Suprapubic skin (tissue), 4 donors: ENCODE measurements around the gene FKBP7. TPM values are rescaled to one million over a fixed set of nuclear protein-coding genes. Genes with fewer than 3 reads are reported as not detected.
A peak's percentile ranks its signal among the peaks of the same experiment; 100 is the strongest.
"Not testable (repeated sequence)": the region's sequence is repeated elsewhere in the genome, so short reads cannot be mapped to it uniquely, and the experiment has no call there.

Experiments used
- DNase-seq, 2 donors: peaks; one replicate each; pipeline ENCODE4 v3.0.0-alpha.2; 2019; ENCODE audit warnings: low spot score in 2 of 2
- H3K27ac ChIP-seq: fragments of 200-600 bp; sonication (generic); one replicate; pipeline ENCODE4 v1.5.1; 2019
- H3K27me3 ChIP-seq: fragments of 200-600 bp; sonication (generic); one replicate; pipeline ENCODE4 v1.5.1; 2019
- H3K36me3 ChIP-seq: fragments of 200-600 bp; sonication (generic); one replicate; pipeline ENCODE4 v1.5.1; 2019
- H3K4me1 ChIP-seq: fragments of 200-600 bp; sonication (generic); one replicate; pipeline ENCODE4 v1.5.1; 2019
- H3K4me3 ChIP-seq: fragments of 200-600 bp; sonication (generic); one replicate; pipeline ENCODE4 v1.5.1; 2019; ENCODE audit warnings: mild to moderate bottlenecking
- H3K9me3 ChIP-seq: fragments of 200-600 bp; sonication (generic); one replicate; pipeline ENCODE4 v1.5.1; 2019
- EP300 ChIP-seq: sonication (generic); formaldehyde crosslinking; IDR thresholded peaks from one replicate; pipeline ENCODE4 v1.6.1; 2017; ENCODE audit warnings: antibody characterized with exemption
- POLR2A ChIP-seq, 2 donors: fragments of 450-650 bp; IDR thresholded peaks; one replicate each; pipeline ENCODE4 v1.6.1; 2017; ENCODE audit warnings: antibody characterized with exemption in 2 of 2, mild to moderate bottlenecking in 2 of 2, moderate library complexity in 2 of 2
- POLR2AphosphoS5 ChIP-seq, 3 donors: sonication (generic); formaldehyde crosslinking; IDR thresholded peaks; one replicate each; pipeline ENCODE4 v1.6.1; 2017; ENCODE audit warnings: antibody characterized with exemption in 3 of 3
- WGBS: methylation state at CpG from one replicate; pipeline ENCODE4 v1.1.5; 2018; 5-methylcytosine and 5-hydroxymethylcytosine counted together
- total RNA-seq, 4 donors: library from RNA; depleted of rRNA; stranded (reverse); fragments of >200 nt; gene quantifications; one replicate each; pipeline ENCODE4 v1.1.0, GENCODE V29; 2016
- TF ChIP-seq, protein P1 (sequence below), 2 donors: fragments of 200-600 bp in 1 of 2; fragments of 450-650 bp in 1 of 2; sonication (generic) in 1 of 2; IDR thresholded peaks; one replicate each; pipeline ENCODE4 v1.5.1; 2016 to 2019; ENCODE audit warnings: antibody characterized with exemption in 2 of 2, mild to moderate bottlenecking in 1 of 2, moderate library complexity in 1 of 2

FKBP7 gene, protein sequence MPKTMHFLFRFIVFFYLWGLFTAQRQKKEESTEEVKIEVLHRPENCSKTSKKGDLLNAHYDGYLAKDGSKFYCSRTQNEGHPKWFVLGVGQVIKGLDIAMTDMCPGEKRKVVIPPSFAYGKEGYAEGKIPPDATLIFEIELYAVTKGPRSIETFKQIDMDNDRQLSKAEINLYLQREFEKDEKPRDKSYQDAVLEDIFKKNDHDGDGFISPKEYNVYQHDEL
- 1 to 10 TPM; 1.5 to 3.9 (median 2.8) TPM for total RNA-seq

- WGBS, result 4% methylated on average over 49 of the region's 56 CpGs
- peak; percentile 91 to 94 for DNase-seq
- peaks cover 39% of the 10 kb centered on the region for H3K4me1 ChIP-seq
- peak within 1 kb of the TSS; percentile 90 for H3K27ac ChIP-seq
- H3K36me3 ChIP-seq, result no peaks in the 10 kb centered on the region
- H3K27me3 ChIP-seq, result no peaks in the 10 kb centered on the region
- peak within 1 kb of the TSS; percentile 98 for H3K4me3 ChIP-seq
- H3K9me3 ChIP-seq, result no peaks in the 10 kb centered on the region
- TF ChIP-seq EP300, result no peak
- TF ChIP-seq POLR2A (IDR thresholded peaks at IDR 0.05), result peak in 1 of 2 donors; percentile 64
- TF ChIP-seq, protein P1, sequence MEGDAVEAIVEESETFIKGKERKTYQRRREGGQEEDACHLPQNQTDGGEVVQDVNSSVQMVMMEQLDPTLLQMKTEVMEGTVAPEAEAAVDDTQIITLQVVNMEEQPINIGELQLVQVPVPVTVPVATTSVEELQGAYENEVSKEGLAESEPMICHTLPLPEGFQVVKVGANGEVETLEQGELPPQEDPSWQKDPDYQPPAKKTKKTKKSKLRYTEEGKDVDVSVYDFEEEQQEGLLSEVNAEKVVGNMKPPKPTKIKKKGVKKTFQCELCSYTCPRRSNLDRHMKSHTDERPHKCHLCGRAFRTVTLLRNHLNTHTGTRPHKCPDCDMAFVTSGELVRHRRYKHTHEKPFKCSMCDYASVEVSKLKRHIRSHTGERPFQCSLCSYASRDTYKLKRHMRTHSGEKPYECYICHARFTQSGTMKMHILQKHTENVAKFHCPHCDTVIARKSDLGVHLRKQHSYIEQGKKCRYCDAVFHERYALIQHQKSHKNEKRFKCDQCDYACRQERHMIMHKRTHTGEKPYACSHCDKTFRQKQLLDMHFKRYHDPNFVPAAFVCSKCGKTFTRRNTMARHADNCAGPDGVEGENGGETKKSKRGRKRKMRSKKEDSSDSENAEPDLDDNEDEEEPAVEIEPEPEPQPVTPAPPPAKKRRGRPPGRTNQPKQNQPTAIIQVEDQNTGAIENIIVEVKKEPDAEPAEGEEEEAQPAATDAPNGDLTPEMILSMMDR (IDR thresholded peaks at IDR 0.05), result peak; percentile 26 to 65
- peak in 1 of 3 donors; percentile 70 for TF ChIP-seq POLR2AphosphoS5 (IDR thresholded peaks at IDR 0.05)
Measured at GRCh38 chr2:178478439-178479274, at the start of gene FKBP7. TSS of gene FKBP7 (minus strand) at chr2:178478600. CDS start at chr2:178478499, 101 bp downstream.

GRCh38 chr2:178527592-178527991 lies 49.2 kb upstream of the FKBP7 start:
- Histone ChIP-seq H3K4me1 (peaks cover 7% of the 10 kb centered on the region), H3K27ac (no peak overlapping the region), H3K27me3 (no peaks in the 10 kb centered on the region), H3K36me3 (peaks cover 12% of the 10 kb centered on the region), H3K4me3 (no peak overlapping the region), H3K9me3 (no peaks in the 10 kb centered on the region)
- WGBS, result 73% methylated on average over 2 of the region's 2 CpGs
- DNase-seq, result no peak
- TF ChIP-seq POLR2AphosphoS5 (IDR thresholded peaks at IDR 0.05) (no peak), EP300 (no peak), POLR2A (IDR thresholded peaks at IDR 0.05) (no peak)
- TF ChIP-seq, protein P1 (IDR thresholded peaks at IDR 0.05), result no peak

DNA sequence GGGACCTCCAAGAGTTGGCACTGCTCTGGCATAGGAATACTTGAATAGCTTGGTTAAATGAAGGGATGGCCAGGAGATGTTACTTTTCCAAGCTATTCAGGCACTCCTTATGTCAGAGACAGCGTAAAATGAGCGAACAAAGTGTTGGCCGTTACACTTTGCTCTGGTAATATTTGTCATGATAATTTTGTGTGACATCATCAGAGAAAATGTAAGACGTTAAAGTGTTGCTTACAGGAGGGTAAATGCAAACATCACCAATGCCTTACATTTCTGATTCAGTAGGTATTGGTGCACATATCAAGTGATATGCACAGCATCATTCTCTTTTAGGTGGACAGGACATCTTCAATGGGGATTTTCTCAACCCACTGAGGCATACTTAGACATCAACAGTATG lies 47.9 kb upstream of the FKBP7 start:
- DNase-seq, result no peak
- 99% methylated on average over 4 of the region's 4 CpGs for WGBS
- H3K9me3 ChIP-seq, result no peaks in the 10 kb centered on the region
- no peak overlapping the region for H3K4me3 ChIP-seq
- H3K36me3 ChIP-seq, result no peaks in the 10 kb centered on the region
- no peak for TF ChIP-seq POLR2AphosphoS5 (IDR thresholded peaks at IDR 0.05)
- no peaks in the 10 kb centered on the region for H3K27me3 ChIP-seq
- H3K27ac ChIP-seq, result no peak overlapping the region
- H3K4me1 ChIP-seq, result peaks cover 7% of the 10 kb centered on the region

DNA sequence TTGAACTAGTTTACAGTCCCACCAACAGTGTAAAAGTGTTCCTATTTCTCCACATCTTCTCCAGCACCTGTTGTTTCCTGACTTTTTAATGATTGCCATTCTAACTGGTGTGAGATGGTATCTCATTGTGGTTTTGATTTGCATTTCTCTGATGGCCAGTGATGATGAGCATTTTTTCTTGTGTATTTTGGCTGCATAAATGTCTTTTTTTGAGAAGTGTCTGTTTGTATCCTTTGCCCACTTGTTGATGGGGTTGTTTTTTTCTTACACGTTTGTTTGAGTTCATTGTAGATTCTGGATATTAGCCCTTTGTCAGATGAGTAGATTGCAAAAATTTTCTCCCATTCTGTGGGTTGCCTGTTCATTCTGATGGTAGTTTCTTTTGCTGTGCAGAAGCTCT lies 47.1 kb upstream of the FKBP7 start:
- not testable (repeated sequence) for H3K36me3 ChIP-seq, H3K4me3 ChIP-seq, H3K27me3 ChIP-seq, H3K9me3 ChIP-seq, H3K4me1 ChIP-seq, DNase-seq, H3K27ac ChIP-seq
- WGBS, result 90% methylated on average over 1 of the region's 1 CpG

DNA sequence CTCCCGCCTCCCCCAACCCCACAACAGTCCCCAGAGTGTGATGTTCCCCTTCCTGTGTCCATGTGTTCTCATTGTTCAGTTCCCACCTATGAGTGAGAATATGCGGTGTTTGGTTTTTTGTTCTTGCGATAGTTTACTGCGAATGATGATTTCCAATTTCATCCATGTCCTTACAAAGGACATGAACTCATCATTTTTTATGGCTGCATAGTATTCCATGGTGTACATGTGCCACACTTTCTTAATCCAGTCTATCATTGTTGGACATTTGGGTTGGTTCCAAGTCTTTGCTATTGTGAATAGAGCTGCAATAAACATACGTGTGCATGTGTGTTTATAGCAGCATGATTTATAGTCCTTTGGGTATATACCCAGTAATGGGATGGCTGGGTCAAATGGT lies 46.6 kb upstream of the FKBP7 start:
- 92% methylated on average over 5 of the region's 5 CpGs for WGBS
- not testable (repeated sequence) for DNase-seq

DNA sequence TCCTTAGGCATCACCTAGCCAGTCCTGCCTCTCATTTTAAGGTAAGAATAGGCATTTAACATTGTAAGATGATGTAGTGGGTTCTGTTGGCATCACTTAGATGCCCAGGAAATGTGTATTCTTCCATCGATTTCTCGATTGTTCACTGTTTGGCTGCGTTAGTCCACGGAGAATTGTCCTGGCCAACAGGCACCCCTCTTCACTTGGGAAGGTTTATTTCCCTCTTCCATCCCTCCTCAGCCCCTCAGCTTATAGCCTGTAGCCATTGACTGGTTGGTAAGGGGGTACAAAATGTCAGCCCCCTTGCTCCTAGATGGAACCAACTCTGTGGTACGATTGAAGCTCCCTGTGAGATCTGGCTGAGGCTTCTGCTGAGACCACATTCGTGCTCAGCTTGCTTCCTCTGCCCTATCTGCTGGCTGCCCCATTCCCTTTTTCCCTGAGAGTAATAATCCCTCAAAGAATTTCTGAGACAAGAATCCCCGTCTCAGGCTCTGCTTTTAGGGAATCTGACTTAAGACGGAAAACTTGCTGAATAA lies 45.3 kb upstream of the FKBP7 start:
- no peak for DNase-seq
- H3K4me1 ChIP-seq, result peaks cover 7% of the 10 kb centered on the region
- no peaks in the 10 kb centered on the region for H3K9me3 ChIP-seq
- no peaks in the 10 kb centered on the region for H3K36me3 ChIP-seq
- 54% methylated on average over 8 of the region's 8 CpGs for WGBS
- peak overlapping the region; percentile 47 for H3K27ac ChIP-seq
- no peaks in the 10 kb centered on the region for H3K27me3 ChIP-seq
- peak overlapping the region; percentile 57 for H3K4me3 ChIP-seq
- TF ChIP-seq POLR2A (IDR thresholded peaks at IDR 0.05), result no peak
- no peak for TF ChIP-seq EP300
- TF ChIP-seq, protein P1 (IDR thresholded peaks at IDR 0.05), result no peak
- no peak for TF ChIP-seq POLR2AphosphoS5 (IDR thresholded peaks at IDR 0.05)

More for the DNA sequence above, 46.6 kb upstream of the FKBP7 start:
- H3K4me1 ChIP-seq, H3K36me3 ChIP-seq, H3K27ac ChIP-seq, H3K9me3 ChIP-seq, H3K4me3 ChIP-seq, H3K27me3 ChIP-seq: not testable (repeated sequence)
